Sigmoid colon (tissue), 3 donors: ENCODE measurements around the gene SUMF1.

ENCODE experiments used
- POLR2A ChIP-seq, 2 donors: fragments of 450-650 bp; IDR thresholded peaks; one replicate each; pipeline ENCODE4 v1.6.1; 2016; ENCODE audit warnings: antibody characterized with exemption in 2 of 2, mild to moderate bottlenecking in 2 of 2, moderate library complexity in 2 of 2
- TF ChIP-seq, protein P1 (sequence below), 4 experiments: fragments of 450-650 bp in 3 of 4; fragments of 200-600 bp in 1 of 4; IDR thresholded peaks; one replicate each; pipeline ENCODE4 v1.5.1; 2016 to 2019; ENCODE audit warnings: antibody characterized with exemption in 4 of 4, mild to moderate bottlenecking in 3 of 4, moderate library complexity in 2 of 4

DNA sequence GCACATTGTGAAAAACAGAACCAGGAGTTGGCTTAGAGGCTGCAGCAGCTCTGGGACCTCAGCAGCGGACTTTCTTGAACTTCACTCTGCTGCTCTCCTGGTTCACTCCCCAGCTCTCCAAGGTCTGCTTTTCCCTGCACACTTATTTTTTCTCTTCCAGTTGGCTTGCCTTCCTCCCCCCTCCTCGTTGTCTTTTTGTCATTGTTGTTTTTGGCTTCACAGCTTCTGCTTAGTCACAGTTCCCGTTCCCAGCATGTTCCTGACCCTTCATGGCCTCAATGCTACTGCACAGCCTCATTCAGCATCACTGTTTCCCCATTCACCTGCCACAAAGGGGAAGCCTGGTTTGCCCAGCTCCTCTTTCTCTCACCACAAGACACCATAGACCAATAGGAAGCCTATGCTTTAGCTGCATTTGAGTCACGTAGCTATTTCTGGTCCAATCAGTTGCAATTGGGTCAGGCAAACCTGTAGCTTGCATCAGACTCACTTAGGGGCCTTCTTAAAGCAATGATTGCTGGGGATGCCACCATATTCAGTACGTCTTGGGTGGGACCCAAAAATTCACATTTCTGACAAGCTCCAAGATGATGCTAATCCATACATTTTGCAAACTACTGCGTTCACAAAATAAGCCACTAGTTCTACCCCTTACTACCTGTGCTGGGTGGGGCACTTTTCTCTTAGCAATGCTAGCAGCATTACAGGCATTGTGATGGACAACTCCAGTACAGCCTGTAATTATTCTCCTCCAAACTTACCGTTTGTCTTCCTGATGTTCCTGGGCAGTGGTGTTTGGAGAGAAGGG is 7.8 kb upstream of the SUMF1 start:
- TF ChIP-seq, protein P1, sequence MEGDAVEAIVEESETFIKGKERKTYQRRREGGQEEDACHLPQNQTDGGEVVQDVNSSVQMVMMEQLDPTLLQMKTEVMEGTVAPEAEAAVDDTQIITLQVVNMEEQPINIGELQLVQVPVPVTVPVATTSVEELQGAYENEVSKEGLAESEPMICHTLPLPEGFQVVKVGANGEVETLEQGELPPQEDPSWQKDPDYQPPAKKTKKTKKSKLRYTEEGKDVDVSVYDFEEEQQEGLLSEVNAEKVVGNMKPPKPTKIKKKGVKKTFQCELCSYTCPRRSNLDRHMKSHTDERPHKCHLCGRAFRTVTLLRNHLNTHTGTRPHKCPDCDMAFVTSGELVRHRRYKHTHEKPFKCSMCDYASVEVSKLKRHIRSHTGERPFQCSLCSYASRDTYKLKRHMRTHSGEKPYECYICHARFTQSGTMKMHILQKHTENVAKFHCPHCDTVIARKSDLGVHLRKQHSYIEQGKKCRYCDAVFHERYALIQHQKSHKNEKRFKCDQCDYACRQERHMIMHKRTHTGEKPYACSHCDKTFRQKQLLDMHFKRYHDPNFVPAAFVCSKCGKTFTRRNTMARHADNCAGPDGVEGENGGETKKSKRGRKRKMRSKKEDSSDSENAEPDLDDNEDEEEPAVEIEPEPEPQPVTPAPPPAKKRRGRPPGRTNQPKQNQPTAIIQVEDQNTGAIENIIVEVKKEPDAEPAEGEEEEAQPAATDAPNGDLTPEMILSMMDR (IDR thresholded peaks at IDR 0.05): no peak
- no peak for TF ChIP-seq POLR2A (IDR thresholded peaks at IDR 0.05)
